Measurements from ENCODE around the gene TRIM26. TPM values are rescaled to one million over a fixed set of nuclear protein-coding genes. Genes with fewer than 3 reads are reported as not detected.
A peak's percentile ranks its signal among the peaks of the same experiment; 100 is the strongest.

The TRIM26 gene
- polyA plus RNA-seq, 3 donors: 16.4 to 26.4 (median 26.0) TPM

DNA sequence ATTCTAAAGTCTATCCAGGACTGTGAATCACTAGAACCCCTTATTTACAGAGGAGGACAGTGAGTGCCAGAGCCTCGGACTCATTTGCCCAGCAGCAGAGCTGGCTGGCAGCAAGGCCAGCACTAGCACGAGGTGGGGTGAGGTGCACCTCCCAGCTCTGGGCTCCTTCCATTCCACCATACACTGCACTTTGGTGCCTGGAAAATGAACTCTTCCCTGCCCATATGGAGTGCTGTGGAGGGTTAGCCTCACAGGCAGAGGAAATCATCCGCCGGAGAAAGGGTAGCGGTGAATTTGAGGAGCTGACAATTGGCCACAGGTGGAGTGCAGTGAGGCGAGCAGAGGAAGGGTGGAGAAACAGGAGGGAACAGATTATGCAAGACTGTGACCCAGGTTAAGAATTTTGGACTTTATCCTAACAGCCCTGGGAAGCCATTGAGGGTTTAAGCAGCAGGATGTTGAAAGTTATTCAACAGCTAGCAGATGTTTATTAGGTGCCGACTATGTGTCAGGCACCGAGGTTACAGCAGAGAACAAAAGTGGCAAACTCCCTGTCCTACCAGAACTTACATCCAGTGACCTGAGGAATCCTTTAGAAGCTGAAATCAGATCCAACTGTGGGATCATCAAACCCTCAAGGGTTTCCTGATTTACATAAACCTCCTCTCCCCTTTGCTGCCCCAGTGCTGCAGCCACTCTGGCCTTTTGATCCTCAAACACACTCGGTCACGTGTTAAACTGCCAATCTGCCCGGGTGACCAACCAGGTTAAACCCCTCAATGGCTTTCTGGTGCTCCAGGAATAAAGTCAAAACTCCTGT lies 6.2 kb downstream of the TRIM26 start:
- peak overlapping the region in 1 of 2 donors; percentile 21 for H3K27ac ChIP-seq (ENCODE audit: low read depth in 1 of 2, low read length in 2 of 2)
- H3K4me1 ChIP-seq (ENCODE audit: control insufficient read depth in 1 of 2, insufficient read depth in 2 of 2, low read length in 2 of 2): peaks cover 31 to 36% of the 10 kb centered on the region in 2 donors
- no peak overlapping the region for H3K9ac ChIP-seq (ENCODE audit: insufficient read depth, low read length, poor library complexity, severe bottlenecking)

DNA sequence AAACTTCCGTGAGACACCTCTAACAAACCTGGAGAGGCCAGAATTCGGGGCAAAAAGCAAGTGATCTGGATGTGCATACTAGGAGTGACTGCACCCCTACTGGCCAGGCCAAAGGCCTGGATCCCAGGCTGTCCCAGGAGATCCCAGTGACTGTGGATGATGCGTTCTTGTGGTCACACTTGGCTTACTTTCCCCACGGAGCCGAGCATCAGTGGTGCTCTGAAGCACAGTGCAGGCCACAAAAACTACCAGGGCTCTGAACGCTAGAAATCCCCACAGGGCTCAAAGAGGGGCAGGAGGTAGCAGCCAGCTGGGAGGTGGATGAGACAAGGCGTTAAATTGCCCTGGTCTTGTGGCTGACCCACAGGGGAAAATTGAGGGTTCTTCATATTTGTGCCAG lies 7.1 kb downstream of the TRIM26 start:
- peaks cover 0 to 2% (median 0%) of the 10 kb centered on the region in 7 donors for H3K9me3 Mint-ChIP-seq
- Histone ChIP-seq H3K9me3 (replicated peaks in 1 of 2; ENCODE audit: control insufficient read depth in 1 of 2, insufficient read depth in 1 of 2, low read length in 2 of 2) (no peaks in the 10 kb centered on the region), H2AFZ (ENCODE audit: insufficient read depth, low read depth, low read length, poor library complexity, severe bottlenecking) (no peak overlapping the region), H3K27me3 (ENCODE audit: control insufficient read depth in 2 of 2, insufficient read depth in 2 of 2, low read length in 2 of 2) (no peaks in the 10 kb centered on the region), H3K79me2 (ENCODE audit: insufficient read depth, low read length) (peaks cover 85% of the 10 kb centered on the region), H3K4me3 (replicated peaks in 1 of 3; ENCODE audit: low read depth in 2 of 3, low read length in 3 of 3) (no peak overlapping the region), H4K20me1 (ENCODE audit: insufficient read depth, low read length) (peaks cover 94% of the 10 kb centered on the region), H3K9ac (ENCODE audit: insufficient read depth, low read length, poor library complexity, severe bottlenecking) (no peak overlapping the region), H3K27ac (ENCODE audit: low read depth in 1 of 2, low read length in 2 of 2) (peak overlapping the region in 1 of 2 donors; percentile 21), H3K4me1 (ENCODE audit: control insufficient read depth in 1 of 2, insufficient read depth in 2 of 2, low read length in 2 of 2) (peaks cover 31 to 36% of the 10 kb centered on the region in 2 donors), H3K36me3 (replicated peaks in 1 of 2; ENCODE audit: control insufficient read depth in 1 of 2, insufficient read depth in 2 of 2, low read length in 2 of 2) (peaks cover 10 to 22% of the 10 kb centered on the region in 2 donors), H3K4me2 (replicated peaks; ENCODE audit: extremely low read depth, low read length, poor library complexity, severe bottlenecking) (no peak overlapping the region)
- no peaks in the 10 kb centered on the region for H3K27me3 Mint-ChIP-seq (ENCODE audit: low read depth in 3 of 3)
- 71% methylated on average over 6 of the region's 7 CpGs for WGBS (ENCODE audit: insufficient coverage)
- peaks cover 37 to 53% of the 10 kb centered on the region in 2 donors for H3K36me3 Mint-ChIP-seq
- intact Hi-C loops (cut with micrococcal nuclease): no loop called here
- DNase-seq: no peak
- TF ChIP-seq, protein P1, sequence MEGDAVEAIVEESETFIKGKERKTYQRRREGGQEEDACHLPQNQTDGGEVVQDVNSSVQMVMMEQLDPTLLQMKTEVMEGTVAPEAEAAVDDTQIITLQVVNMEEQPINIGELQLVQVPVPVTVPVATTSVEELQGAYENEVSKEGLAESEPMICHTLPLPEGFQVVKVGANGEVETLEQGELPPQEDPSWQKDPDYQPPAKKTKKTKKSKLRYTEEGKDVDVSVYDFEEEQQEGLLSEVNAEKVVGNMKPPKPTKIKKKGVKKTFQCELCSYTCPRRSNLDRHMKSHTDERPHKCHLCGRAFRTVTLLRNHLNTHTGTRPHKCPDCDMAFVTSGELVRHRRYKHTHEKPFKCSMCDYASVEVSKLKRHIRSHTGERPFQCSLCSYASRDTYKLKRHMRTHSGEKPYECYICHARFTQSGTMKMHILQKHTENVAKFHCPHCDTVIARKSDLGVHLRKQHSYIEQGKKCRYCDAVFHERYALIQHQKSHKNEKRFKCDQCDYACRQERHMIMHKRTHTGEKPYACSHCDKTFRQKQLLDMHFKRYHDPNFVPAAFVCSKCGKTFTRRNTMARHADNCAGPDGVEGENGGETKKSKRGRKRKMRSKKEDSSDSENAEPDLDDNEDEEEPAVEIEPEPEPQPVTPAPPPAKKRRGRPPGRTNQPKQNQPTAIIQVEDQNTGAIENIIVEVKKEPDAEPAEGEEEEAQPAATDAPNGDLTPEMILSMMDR (IDR thresholded peaks at IDR 0.05): no peak
- peak overlapping the region in 4 of 7 donors; percentile 24 to 78 (median 52) for H3K27ac Mint-ChIP-seq
- peaks cover 82% of the 10 kb centered on the region for H3K4me1 Mint-ChIP-seq
- H3K4me3 Mint-ChIP-seq: no peak overlapping the region

More for the DNA sequence above, 6.2 kb downstream of the TRIM26 start:
- Histone ChIP-seq H4K20me1 (ENCODE audit: insufficient read depth, low read length) (peaks cover 94% of the 10 kb centered on the region), H2AFZ (ENCODE audit: insufficient read depth, low read depth, low read length, poor library complexity, severe bottlenecking) (no peak overlapping the region), H3K79me2 (ENCODE audit: insufficient read depth, low read length) (peaks cover 90% of the 10 kb centered on the region), H3K4me2 (replicated peaks; ENCODE audit: extremely low read depth, low read length, poor library complexity, severe bottlenecking) (no peak overlapping the region), H3K27me3 (ENCODE audit: control insufficient read depth in 2 of 2, insufficient read depth in 2 of 2, low read length in 2 of 2) (no peaks in the 10 kb centered on the region), H3K4me3 (replicated peaks in 1 of 3; ENCODE audit: low read depth in 2 of 3, low read length in 3 of 3) (no peak overlapping the region), H3K9me3 (replicated peaks in 1 of 2; ENCODE audit: control insufficient read depth in 1 of 2, insufficient read depth in 1 of 2, low read length in 2 of 2) (no peaks in the 10 kb centered on the region), H3K36me3 (replicated peaks in 1 of 2; ENCODE audit: control insufficient read depth in 1 of 2, insufficient read depth in 2 of 2, low read length in 2 of 2) (peaks cover 10 to 25% of the 10 kb centered on the region in 2 donors)
- peaks cover 39 to 57% of the 10 kb centered on the region in 2 donors for H3K36me3 Mint-ChIP-seq
- H3K27me3 Mint-ChIP-seq (ENCODE audit: low read depth in 3 of 3): no peaks in the 10 kb centered on the region
- no peak for DNase-seq
- peak overlapping the region in 3 of 7 donors; percentile 4 to 58 (median 40) for H3K27ac Mint-ChIP-seq
- intact Hi-C loops (cut with micrococcal nuclease): no loop called here
- WGBS (ENCODE audit: insufficient coverage): 75% methylated on average over 8 of the region's 11 CpGs
- H3K4me1 Mint-ChIP-seq: peaks cover 82% of the 10 kb centered on the region
- TF ChIP-seq, protein P1 (IDR thresholded peaks at IDR 0.05): no peak
- H3K4me3 Mint-ChIP-seq: no peak overlapping the region
- peaks cover 0 to 2% (median 0%) of the 10 kb centered on the region in 7 donors for H3K9me3 Mint-ChIP-seq

Data from CD14-positive monocyte (primary cell).